Neural cell (in vitro differentiated cells): Measurements from ENCODE around the gene C21orf58.

Experiments
- EP300 ChIP-seq: fragments of 450-650 bp; conservative IDR thresholded peaks from 2 replicates; pipeline ENCODE4 v1.6.1; 2014; ENCODE audit warnings: antibody characterized with exemption, mild to moderate bottlenecking, moderate library complexity; ENCODE audit not compliant: poor library complexity, severe bottlenecking
- EZH2 ChIP-seq: fragments of 200-600, 300-800 bp; shearing (Covaris generic), sonication (generic); IDR thresholded peaks from 2 replicates; pipeline ENCODE4 v1.6.1; 2014; ENCODE audit warnings: antibody characterized with exemption, low read length, borderline replicate concordance, mild to moderate bottlenecking; ENCODE audit not compliant: insufficient read depth, poor library complexity, severe bottlenecking
- MXI1 ChIP-seq: fragments of 450-650 bp; conservative IDR thresholded peaks from 2 replicates; pipeline ENCODE4 v1.6.1; 2014; ENCODE audit warnings: antibody characterized with exemption, mild to moderate bottlenecking; ENCODE audit not compliant: poor library complexity, severe bottlenecking
- POLR2AphosphoS5 ChIP-seq: IDR thresholded peaks from 2 replicates; pipeline ENCODE4 v1.6.1; 2012
- RAD21 ChIP-seq: fragments of 450-650 bp; conservative IDR thresholded peaks from 2 replicates; pipeline ENCODE4 v1.6.1; 2014; ENCODE audit warnings: antibody characterized with exemption, mild to moderate bottlenecking, moderate library complexity
- TAF1 ChIP-seq: IDR thresholded peaks from 2 replicates; pipeline ENCODE4 v1.6.1; 2012; ENCODE audit warnings: low read depth
- TF ChIP-seq, protein P1 (sequence below): fragments of 450-650 bp; IDR thresholded peaks from 2 replicates; pipeline ENCODE4 v1.5.1; 2014; ENCODE audit warnings: antibody characterized with exemption, mild to moderate bottlenecking, moderate library complexity; ENCODE audit not compliant: poor library complexity, severe bottlenecking

- no peak for TF ChIP-seq POLR2AphosphoS5
- TF ChIP-seq EZH2 = no peak
- TF ChIP-seq, protein P1, sequence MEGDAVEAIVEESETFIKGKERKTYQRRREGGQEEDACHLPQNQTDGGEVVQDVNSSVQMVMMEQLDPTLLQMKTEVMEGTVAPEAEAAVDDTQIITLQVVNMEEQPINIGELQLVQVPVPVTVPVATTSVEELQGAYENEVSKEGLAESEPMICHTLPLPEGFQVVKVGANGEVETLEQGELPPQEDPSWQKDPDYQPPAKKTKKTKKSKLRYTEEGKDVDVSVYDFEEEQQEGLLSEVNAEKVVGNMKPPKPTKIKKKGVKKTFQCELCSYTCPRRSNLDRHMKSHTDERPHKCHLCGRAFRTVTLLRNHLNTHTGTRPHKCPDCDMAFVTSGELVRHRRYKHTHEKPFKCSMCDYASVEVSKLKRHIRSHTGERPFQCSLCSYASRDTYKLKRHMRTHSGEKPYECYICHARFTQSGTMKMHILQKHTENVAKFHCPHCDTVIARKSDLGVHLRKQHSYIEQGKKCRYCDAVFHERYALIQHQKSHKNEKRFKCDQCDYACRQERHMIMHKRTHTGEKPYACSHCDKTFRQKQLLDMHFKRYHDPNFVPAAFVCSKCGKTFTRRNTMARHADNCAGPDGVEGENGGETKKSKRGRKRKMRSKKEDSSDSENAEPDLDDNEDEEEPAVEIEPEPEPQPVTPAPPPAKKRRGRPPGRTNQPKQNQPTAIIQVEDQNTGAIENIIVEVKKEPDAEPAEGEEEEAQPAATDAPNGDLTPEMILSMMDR = no peak
- no peak for TF ChIP-seq EP300
- no peak for TF ChIP-seq RAD21
- no peak for TF ChIP-seq TAF1
- TF ChIP-seq MXI1 = no peak
Observed at GRCh38 chr21:46256501-46256994, 67.1 kb downstream of the C21orf58 start.
